HFFc6 (cell line): ENCODE data around the gene DCN. TPM values are rescaled to one million over a fixed set of nuclear protein-coding genes. Genes with fewer than 3 reads are reported as not detected.

Source experiments
- DNase-seq: peaks from one replicate; pipeline ENCODE4 v3.0.0-alpha.2; 2018
- H3K27ac Mint-ChIP-seq: 2 replicates; pipeline ENCODE4 v1.8.0; 2020; ENCODE audit warnings: mild to moderate bottlenecking, mixed read lengths
- H3K27me3 Mint-ChIP-seq: 2 replicates; pipeline ENCODE4 v1.8.0; 2021; ENCODE audit warnings: mild to moderate bottlenecking, moderate library complexity, mixed read lengths; ENCODE audit not compliant: insufficient read depth
- H3K36me3 Mint-ChIP-seq: 2 replicates; pipeline ENCODE4 v1.8.0; 2021; ENCODE audit warnings: low read depth, mixed read lengths
- H3K4me1 Mint-ChIP-seq: 2 replicates; pipeline ENCODE4 v1.8.0; 2020; ENCODE audit warnings: low read depth, mixed read lengths
- H3K4me3 Mint-ChIP-seq: 2 replicates; pipeline ENCODE4 v1.8.0; 2020; ENCODE audit warnings: mild to moderate bottlenecking, moderate library complexity, mixed read lengths
- H3K9me3 Mint-ChIP-seq: 2 replicates; pipeline ENCODE4 v1.8.0; 2020; ENCODE audit warnings: mild to moderate bottlenecking, mixed read lengths
- CTCF ChIP-seq: fragments of 200-600 bp; sonication (generic); IDR thresholded peaks from 2 replicates; pipeline ENCODE4 v1.5.0; 2021; ENCODE audit warnings: antibody characterized with exemption, mild to moderate bottlenecking
- total RNA-seq, 6 experiments: library from RNA; stranded (reverse); fragmentation: NEBNext Ultra II Directional; extraction: Animal tissue kit (Norgen Biotek cat#: 25700); gene quantifications; 2 replicates in 1 of 6; 3 replicates in 5 of 6; pipeline ENCODE4 v1.2.3, GENCODE V29; 2021

Gene DCN
- total RNA-seq, 6 experiments from 2014 or later: 20.4 to 58.8 (median 48.7) TPM

- H3K4me3 Mint-ChIP-seq: no peak overlapping the region
- H3K27ac Mint-ChIP-seq: no peak overlapping the region
- no peaks in the 10 kb centered on the region for H3K27me3 Mint-ChIP-seq
- no peaks in the 10 kb centered on the region for H3K9me3 Mint-ChIP-seq
- DNase-seq: peak; percentile 84
- H3K4me1 Mint-ChIP-seq: peaks cover 24% of the 10 kb centered on the region
- no peaks in the 10 kb centered on the region for H3K36me3 Mint-ChIP-seq
- no peak for TF ChIP-seq CTCF
Observed at GRCh38 chr12:91180582-91181395, 1.8 kb downstream of the DCN start.

- no peak for TF ChIP-seq CTCF
- Mint-ChIP-seq H3K9me3 (no peaks in the 10 kb centered on the region), H3K27ac (no peak overlapping the region), H3K4me1 (peaks cover 24% of the 10 kb centered on the region), H3K27me3 (no peaks in the 10 kb centered on the region), H3K4me3 (no peak overlapping the region), H3K36me3 (no peaks in the 10 kb centered on the region)
- DNase-seq: no peak
Observed at GRCh38 chr12:91179966-91180561, 2.6 kb downstream of the DCN start.

GRCh38 chr12:91179315-91179714, 3.3 kb downstream of the DCN start:
- H3K27me3 Mint-ChIP-seq: no peaks in the 10 kb centered on the region
- peaks cover 24% of the 10 kb centered on the region for H3K4me1 Mint-ChIP-seq
- no peak overlapping the region for H3K27ac Mint-ChIP-seq
- TF ChIP-seq CTCF: no peak
- H3K36me3 Mint-ChIP-seq: no peaks in the 10 kb centered on the region
- H3K4me3 Mint-ChIP-seq: no peak overlapping the region
- H3K9me3 Mint-ChIP-seq: no peaks in the 10 kb centered on the region
- DNase-seq: peak; percentile 2

- Mint-ChIP-seq H3K36me3 (no peaks in the 10 kb centered on the region), H3K27me3 (no peaks in the 10 kb centered on the region), H3K4me3 (no peak overlapping the region), H3K9me3 (no peaks in the 10 kb centered on the region), H3K4me1 (peaks cover 18% of the 10 kb centered on the region), H3K27ac (no peak overlapping the region)
- DNase-seq: no peak
- TF ChIP-seq CTCF: no peak
Observed at GRCh38 chr12:91178781-91179180, 3.8 kb downstream of the DCN start.

GRCh38 chr12:91178139-91178561, 4.5 kb downstream of the DCN start:
- H3K27ac Mint-ChIP-seq: no peak overlapping the region; the same call in 1 of the 2 replicates
- peaks cover 16% of the 10 kb centered on the region for H3K4me1 Mint-ChIP-seq
- peak; percentile 46 for DNase-seq
- peaks cover 2% of the 10 kb centered on the region; the same call in 1 of the 2 replicates for H3K27me3 Mint-ChIP-seq
- H3K9me3 Mint-ChIP-seq: no peaks in the 10 kb centered on the region
- no peaks in the 10 kb centered on the region for H3K36me3 Mint-ChIP-seq
- TF ChIP-seq CTCF: peak; percentile 73
- H3K4me3 Mint-ChIP-seq: no peak overlapping the region; the same call in 1 of the 2 replicates
